SH-SY5Y (cell line): ENCODE results near the gene FRMD4A.

Experiments used
- GATA2 ChIP-seq: IDR thresholded peaks from 2 replicates; pipeline ENCODE4 v1.6.1; 2011; ENCODE audit warnings: mild to moderate bottlenecking, low read depth, low read length
- GATA3 ChIP-seq: IDR thresholded peaks from 2 replicates; pipeline ENCODE4 v1.6.1; 2011; ENCODE audit warnings: low read depth, mild to moderate bottlenecking, low read length, moderate library complexity

Gene FRMD4A

DNA sequence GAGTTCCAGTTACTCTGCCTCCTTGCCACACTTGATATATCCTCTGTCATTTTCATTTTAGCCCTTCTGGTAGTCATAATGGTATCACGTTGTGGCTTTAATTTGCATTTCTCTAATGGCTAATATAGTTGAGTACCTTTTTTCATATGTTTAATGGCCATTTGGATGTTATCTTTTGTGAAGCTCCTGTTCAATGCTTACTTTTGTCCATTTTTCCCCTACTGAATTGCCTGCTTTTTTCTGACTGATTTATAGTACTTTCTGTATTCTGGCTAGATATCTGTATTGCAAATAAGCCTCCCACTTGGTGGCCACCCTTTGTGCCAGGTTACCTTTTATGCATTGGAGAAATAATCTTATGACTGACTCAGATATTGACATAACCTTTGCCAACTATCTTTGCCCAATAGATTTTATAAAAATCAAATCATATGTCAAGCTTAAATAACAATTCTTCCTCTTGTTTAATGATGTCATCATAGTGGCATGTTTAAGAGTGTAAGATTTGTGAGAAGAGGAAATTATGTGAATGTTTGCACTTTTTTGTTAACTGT lies 693.3 kb downstream of the FRMD4A start:
- TF ChIP-seq GATA2 (no peak), GATA3 (no peak)

DNA sequence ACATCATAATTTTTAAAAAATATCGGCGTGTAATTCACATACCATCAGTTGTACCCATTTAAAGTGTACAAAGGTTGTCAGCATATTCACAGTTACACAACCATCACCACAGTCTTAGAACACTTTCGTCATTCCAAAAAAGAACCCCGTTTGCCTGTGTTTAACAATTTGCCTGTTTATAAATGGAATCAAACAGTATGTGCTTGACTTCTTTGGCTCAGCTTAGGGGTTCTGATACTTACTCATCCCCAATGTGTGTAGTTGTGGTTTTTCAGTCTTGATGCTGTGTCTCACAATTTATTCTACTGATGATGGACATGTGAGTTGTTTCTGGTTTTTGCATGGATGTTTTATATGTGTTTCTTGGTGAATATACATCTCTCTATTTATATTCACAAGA lies 693.9 kb downstream of the FRMD4A start:
- TF ChIP-seq GATA2 (no peak), GATA3 (no peak)

DNA sequence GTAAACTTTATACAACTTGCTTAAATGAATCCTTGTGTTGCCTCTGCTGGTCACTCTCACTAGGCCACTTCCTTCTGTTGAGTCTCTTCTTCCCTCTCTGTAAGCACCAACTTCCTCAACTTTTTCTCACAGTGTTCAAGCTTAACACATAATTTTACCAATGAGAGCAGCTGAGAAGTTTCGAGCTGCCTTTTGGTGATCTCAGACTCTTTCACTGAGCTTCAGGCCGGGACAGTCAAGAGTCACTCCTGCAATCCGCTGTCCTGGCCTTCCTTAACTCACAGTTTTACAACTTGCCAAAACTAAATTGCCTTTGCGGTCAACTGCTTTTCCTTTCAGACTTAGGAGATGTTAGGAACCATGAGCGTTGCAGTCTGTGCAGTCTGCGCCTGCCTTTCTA lies 696.5 kb downstream of the FRMD4A start:
- TF ChIP-seq GATA3: no peak

DNA sequence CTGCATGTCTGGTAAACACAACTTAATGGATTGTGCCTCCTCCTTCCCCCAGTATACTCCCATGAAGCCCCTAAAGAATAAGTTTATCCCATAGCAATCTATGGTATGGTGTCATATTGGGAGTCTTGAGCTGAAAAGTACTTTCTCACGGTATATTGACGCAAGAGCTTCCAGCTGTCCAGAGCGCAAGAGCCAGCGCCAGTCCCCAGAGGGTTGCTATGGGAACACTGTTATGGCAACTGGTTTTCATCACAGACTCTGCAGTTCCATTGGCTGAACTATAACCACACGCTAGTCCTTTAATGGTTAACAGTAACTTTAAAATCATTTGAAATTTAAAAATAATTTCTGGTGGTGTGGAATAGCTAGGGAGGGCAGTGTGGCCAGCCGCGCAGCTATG lies 697.0 kb downstream of the FRMD4A start:
- TF ChIP-seq GATA3: no peak
- TF ChIP-seq GATA2: no peak

DNA sequence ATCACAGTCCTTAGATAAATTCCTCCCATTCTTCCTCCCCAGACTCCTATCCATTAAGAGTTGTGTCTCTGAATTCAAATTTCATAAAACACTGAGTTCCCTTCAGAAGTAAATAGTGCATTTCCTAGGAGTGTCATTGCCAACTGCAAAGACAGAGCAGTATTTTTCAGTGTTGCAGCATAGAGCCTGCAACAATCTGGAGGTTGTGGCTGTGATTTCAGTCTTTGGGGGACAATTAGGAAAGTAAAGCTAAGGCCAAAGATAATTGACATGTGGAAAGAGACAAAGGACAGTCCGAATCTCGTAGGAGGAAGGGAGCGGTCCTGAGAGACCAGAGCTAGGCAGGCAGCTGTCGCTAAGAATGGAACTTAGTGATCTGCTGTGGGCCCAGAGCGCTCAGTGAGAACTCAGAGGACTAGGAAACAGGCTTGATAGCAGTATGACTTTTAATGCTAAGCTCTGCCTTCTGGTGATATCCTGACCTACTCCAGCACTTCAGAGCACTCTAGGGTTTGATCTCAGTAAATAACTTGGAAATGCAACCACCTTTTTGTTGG lies 697.8 kb downstream of the FRMD4A start:
- TF ChIP-seq GATA3 (no peak), GATA2 (no peak)

DNA sequence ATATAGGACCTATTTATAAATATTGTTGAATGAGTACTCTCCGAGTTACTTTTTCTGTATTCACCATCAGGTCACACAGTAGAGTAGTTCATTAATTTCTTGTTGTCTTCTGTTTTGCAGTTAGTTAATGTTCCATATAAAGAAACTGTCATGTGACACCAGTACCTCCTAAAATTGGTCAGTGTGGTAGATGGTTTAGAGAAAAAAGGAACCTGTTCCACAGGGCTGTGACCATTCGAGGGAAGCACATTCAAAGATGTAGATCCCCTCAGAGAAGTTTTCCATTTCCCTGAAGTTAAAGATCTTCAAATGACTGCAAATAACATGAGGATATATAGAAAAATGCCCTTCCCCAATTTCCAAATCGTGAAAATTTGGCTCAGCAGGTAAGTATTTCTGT lies 698.3 kb downstream of the FRMD4A start:
- TF ChIP-seq GATA2 (no peak), GATA3 (no peak)

DNA sequence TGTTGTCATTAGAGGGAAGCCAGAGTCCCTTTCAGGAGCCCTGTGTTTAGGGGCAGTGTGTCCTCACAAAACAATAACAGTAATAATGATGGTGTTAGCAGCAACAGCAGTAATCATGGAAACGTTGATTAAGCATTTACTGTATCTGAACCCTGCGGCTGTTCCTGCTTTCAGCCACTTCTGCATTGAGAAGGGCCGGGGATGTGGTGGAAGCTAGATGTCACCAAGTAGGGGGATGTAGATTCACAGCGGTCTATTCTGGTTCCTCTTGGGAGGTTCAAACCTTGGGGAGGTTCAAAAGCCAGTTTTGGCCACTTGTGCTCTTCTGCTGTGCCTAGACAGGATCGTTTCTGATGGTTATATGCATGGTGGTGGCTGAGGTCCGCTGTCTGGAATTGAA lies 699.1 kb downstream of the FRMD4A start:
- TF ChIP-seq GATA3 (no peak), GATA2 (no peak)

DNA sequence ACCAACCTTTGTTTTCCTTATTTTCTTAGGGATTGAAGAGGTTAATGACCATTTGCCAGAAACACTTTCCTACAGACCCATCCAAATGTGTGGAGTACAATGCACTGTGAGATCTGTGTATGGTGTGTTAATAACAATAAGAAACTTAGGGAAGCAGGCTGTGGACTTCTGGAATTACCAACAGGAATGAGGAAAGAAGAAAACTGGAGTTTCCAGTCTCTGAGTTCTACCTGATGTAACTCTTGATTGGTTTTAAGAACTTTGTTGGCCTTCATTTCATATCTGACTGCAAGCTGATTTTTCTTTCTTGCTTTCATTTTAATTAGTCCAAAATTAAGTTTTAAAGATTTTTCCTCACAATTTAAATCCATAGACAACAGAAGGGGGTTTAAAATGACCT lies 700.5 kb downstream of the FRMD4A start:
- TF ChIP-seq GATA2 (no peak), GATA3 (no peak)

DNA sequence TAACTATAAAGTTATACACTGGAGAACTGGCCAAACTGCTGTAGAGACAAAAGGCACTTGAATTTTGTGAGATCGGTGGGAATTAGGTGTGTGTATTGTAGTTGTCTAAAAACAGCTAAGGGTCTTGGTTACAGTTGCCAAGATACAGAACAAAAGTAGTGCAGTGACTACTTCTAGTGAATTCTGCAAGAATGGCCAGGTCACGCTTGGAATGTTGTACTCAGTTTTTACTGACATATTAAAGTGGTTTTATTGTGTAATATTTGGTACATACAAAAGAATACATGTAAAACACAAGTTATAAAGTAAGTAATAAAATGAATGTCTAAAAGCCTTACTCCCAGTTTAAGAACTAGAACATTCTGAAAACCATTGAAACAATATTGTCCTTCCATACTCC lies 701.6 kb downstream of the FRMD4A start:
- no peak for TF ChIP-seq GATA2
- no peak for TF ChIP-seq GATA3

DNA sequence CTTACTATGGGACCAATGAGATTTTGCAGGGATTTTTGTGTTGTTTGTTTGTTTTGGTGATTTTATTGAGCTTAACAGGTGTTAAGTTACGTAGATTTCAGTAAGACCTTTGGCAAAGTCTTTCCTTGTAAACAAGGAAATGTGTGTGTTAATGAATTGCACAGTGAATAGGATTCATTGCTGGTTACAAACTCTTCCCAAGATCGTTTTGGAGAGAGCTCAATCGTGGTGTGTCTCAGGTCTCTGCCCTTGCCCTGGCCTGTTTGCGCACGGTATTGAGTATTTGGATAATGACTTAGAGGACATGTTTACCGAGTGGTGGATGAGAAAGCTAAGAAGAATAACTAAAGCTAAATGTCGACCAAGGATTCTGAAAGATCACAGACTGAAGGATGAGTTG lies 702.1 kb downstream of the FRMD4A start:
- TF ChIP-seq GATA3: no peak
- TF ChIP-seq GATA2: no peak

DNA sequence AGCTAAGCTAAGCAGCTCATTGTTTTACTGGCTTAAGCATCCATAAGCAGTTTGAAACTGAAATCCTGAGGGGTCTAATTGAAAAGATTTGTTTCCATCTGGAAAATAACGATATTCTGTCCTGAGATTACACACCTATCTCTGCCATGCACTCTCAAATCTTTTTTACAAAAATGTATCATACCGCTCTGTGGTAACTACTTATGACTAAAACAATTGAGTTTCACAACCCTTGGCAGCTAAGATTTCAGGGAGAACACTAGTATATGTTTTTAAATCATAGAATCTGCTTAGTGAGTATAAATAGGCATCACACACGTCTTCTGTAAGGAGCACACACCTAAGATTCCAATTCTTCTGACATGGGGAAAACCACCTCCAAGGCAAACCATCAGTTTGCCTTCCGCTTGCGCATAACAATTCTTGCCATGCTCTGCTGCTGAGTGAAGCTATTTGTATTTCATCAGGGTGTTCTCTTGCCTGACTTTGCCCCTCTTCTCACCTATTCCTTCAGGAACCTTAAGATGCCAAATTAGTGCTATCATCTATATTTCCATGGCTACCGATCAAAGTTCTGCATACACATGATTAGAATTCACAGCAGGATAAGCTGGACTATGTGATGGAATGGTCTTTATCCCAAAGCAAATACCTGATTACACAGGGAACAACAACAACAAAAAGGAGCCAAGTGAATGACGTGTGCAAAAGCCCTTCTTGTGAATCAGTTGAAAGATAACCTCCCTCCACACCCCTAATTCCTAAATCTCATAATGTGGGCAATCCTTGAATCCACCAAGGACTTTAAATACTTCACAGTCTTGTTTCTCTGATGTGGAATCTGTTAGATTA lies 703.0 kb downstream of the FRMD4A start:
- TF ChIP-seq GATA3 (no peak), GATA2 (no peak)

DNA sequence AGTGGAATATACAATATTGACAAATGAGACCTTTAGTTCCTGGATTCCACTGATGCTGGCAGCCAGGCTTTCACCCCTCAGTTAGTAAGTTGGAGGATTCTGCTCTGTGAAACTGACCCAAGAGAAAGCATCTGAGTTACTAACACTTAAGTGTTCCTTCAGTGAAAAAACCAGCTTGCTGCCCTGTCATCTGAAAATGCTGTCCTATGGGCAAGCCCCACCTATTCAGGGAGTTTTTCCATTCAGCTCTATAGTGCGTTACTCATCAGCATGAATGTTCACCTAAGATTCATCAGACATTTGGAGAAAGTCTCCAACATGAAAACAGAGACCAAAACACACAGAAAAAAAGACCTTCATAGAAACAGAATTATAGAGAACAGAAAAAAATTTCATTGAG lies 706.1 kb downstream of the FRMD4A start:
- TF ChIP-seq GATA3 (no peak), GATA2 (no peak)

DNA sequence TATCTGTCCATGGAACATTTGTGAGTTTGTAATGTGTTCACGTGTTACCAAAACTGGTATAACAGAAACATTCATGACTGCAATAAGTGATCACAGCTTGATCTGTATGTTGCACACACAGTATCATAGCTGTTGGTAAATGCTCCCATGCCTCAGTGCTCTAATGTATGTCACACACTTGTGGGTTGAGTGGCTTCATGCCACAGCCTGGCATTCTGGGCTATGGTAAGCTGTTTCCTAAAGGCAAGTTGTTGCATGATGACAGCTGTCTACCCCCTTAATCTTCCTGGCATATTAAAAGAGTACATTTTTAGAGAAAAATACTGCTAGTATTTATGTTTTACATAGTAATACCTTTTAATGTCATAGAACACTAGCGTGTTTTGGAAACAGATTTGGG lies 708.8 kb downstream of the FRMD4A start:
- no peak for TF ChIP-seq GATA3
- TF ChIP-seq GATA2: no peak

DNA sequence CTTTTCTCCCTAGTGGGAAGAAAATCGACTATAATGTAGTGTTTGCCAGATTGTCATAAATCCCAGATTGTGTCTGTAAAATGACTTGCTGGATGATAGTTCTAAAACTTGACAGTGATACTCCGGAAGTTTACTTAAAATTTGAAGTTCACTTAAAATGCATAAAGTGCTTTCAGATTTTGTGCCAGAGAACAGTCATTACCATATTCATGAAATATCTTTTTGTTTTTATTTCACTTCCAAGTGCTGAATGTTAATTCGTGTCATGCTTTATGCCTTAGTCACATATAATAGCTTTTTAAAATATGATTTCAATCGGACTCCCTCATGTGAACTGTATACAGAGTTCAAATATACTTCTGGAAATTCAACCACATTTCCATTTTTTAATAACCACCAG lies 713.6 kb downstream of the FRMD4A start:
- TF ChIP-seq GATA2 (no peak), GATA3 (no peak)

DNA sequence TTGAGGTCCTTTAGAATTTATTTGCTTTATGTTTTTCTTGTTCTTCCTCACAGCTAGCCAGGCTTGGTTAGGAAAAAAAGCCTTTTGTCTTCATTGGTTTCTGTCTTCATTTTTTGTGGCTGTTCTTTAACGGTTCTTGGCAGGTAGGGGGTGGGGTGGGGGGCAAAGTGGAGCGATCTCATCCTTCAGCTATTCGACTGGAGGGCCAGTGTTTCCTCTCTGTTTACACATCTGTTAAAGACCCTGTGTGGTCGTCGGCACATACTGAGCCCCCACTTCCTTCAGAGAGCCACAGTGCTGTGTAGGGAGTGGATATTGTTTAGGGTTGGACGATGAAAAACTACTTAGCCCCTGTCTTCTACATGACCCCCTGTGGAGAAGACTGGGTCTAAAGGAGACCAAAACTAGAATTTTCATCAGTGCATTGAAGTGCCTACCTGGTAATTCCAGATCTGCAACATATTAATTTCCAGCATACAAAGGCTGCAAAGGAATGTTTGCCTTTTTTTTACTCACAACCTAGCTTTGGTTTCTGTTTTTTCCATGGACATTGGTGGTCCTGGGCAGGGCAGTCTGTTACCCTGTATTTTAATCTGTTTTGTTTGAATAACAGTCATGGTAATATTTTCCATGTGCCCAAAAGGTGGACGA lies 714.9 kb downstream of the FRMD4A start:
- TF ChIP-seq GATA3 (no peak), GATA2 (no peak)
